GM12872 (cell line): ENCODE results near the gene RAP2A.

Experiments
- CTCF ChIP-seq: IDR thresholded peaks from 3 replicates; pipeline ENCODE4 v1.5.1; 2011; ENCODE audit warnings: low read depth, mild to moderate bottlenecking, low read length, moderate library complexity; ENCODE audit not compliant: insufficient read depth

Gene RAP2A

DNA sequence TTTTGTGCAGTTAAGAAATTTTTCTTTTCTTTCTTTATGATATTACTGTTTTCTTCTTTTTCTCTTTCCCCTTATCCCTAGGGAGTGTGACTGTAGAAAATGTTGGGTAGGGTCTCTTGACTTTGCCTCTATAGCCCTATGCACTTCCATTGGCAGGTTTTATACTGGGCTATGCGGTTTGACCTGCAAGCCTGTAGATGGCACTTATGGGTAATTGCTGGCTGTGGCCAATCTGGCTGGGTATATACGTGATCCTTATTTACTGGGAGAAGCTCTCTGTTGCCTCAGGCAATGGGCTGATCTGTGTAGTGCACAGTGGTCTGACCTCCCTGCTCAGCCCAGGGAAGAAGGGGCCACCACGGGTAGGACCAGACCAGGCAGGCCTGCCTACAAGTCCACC is 78.8 kb downstream of the RAP2A start:
- no peak for TF ChIP-seq CTCF

GRCh38 chr13:97515643-97516042 is 81.7 kb downstream of the RAP2A start:
- TF ChIP-seq CTCF = no peak

- no peak for TF ChIP-seq CTCF
Measured at GRCh38 chr13:97517967-97518366, 84.0 kb downstream of the RAP2A start.
